Limb (tissue), 2 donors: ENCODE measurements around the gene CLECL1.
"Not testable (repeated sequence)": the region's sequence is repeated elsewhere in the genome, so short reads cannot be mapped to it uniquely, and the experiment has no call there.

ENCODE experiments used
- DNase-seq, 2 donors: peaks; one replicate each; pipeline ENCODE4 v3.0.0-alpha.2; 2016; ENCODE audit errors: extremely low spot score in 2 of 2

The CLECL1 gene

DNA sequence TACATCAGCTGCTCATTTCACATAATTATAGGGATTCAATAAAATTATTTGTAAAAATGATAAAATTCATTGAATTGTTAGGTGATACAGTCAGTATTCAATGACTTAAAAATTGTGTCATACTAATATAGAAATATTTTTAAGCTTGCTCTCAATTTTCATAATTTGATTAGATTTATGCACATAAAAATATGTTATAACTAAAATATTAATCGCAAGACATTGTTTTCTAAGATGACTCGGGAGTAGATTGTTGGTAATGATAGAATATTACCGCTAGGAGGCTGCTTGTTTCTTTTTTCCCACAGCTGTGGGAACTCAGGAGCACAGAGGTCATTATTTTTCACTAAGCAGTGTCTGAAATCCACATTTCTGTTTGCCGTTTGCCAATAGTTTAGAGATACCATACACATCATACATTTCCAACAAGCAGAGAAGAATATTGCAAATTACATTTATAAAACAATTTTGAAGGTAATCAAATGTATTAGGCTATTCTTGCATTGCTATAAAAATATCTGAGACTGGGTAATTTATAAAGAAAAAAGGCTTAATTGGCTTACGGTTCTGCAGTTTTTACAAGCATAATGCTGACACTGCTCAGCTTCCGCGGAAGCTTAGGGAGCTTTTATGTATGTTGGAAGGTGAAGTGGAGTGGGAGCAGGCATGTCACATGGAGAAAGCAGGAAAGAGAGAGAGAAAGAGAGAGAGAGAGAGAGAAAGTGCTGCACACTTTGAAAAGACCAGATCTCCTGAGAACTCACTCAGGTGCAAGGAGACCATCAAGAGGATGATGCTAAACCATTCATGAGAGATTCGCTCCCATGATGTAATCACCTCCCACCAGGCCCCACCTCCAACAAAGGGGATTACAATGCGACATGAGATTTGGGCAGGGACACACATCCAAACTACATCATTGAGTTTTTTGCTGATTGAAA lies 18.6 kb upstream of the CLECL1 start:
- peak in 1 of 2 donors; percentile 40 for DNase-seq

- peak; percentile 46 to 85 for DNase-seq
Observed at GRCh38 chr12:9750276-9751203, 17.6 kb upstream of the CLECL1 start.

- DNase-seq: no peak
Observed at GRCh38 chr12:9749640-9750039, 16.7 kb upstream of the CLECL1 start.

DNA sequence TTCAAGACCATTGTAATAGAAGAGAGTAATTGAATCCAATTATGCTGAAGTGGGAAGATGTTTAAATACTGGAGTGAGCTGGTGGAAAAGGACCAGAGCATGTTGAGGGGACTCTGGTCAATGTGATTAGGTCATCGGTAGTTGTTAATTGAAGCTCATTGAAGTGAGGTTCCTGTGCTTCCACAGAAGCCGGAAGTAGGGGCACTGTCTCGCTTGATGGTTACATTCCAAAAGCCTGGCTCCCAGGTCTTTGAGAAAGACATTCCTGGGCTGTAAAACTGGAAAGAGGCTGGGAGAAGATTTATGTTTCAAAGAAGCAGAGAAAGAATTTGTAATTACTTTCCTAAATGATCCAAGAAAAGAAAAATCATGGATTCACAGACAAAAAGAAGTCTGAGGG lies 12.3 kb upstream of the CLECL1 start:
- no peak for DNase-seq

DNA sequence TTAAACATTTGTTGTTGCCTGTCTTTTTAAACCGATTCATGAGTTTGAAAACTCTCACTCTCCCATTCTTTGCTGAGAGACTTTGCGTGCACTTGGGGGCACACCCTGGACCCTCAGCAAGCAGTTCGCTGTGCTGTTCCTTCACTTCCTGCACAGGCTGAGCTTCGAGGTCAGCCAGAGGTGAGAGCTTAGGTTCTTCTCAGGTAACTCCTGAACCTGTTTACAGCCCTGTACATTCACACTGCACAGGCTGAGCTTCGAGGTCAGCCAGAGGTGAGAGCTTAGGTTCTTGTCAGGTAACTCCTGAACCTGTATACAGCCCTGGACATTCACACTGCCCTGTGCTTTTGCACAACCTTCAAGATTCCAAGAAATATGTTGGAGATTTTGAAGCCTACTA lies 9.8 kb upstream of the CLECL1 start:
- no peak for DNase-seq

DNA sequence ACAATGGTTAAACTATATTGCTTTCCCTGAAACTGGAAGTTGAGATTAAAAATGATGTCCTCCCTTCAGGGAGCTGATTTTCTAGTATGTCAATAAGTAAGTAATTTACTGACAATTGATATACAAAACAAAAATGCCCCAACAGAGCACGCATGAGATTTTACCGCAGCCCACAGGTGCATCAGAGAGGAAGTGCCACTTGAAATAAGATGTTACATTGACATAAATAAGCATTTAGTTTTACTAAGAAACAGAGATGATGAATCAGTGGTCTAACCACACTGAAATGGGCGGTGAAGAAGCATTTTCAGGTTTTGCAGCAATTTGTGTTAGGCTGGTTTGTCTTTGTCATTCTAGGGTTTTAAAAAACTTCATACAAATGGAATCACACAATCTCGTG lies 8.8 kb upstream of the CLECL1 start:
- DNase-seq: no peak

GRCh38 chr12:9740106-9740750 lies 7.3 kb upstream of the CLECL1 start:
- no peak for DNase-seq

DNA sequence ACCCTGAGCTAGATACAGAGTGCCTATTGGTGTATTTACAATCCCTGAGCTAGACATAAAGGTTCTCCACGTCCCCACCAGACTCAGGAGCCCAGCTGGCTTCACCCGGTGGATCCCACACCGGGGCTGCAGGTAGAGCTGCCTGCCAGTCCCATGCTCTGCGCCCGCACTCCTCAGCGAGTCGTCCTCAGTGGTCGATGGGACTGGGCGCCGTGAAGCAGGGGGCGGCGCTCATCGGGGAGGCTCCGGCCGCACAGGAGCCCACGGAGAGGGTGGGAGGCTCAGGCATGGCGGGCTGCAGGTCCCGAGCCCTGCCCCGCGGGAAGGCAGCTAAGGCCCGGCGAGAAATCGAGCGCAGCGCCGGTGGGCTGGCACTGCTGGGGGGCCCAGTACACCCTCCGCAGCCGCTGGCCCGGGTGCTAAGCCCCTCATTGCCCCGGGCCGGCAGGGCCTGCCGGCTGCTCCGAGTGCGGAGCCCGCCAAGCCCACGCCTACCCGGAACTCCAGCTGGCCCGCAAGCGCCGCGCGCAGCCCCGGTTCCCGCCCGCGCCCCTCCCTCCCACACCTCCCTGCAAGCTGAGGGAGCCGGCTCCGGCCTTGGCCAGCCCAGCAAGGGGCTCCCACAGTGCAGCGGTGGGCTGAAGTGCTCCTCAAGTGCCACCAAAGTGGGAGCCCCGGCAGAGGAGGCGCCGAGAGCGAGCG lies 6.7 kb upstream of the CLECL1 start:
- DNase-seq: peak in 1 of 2 donors; percentile 41

DNA sequence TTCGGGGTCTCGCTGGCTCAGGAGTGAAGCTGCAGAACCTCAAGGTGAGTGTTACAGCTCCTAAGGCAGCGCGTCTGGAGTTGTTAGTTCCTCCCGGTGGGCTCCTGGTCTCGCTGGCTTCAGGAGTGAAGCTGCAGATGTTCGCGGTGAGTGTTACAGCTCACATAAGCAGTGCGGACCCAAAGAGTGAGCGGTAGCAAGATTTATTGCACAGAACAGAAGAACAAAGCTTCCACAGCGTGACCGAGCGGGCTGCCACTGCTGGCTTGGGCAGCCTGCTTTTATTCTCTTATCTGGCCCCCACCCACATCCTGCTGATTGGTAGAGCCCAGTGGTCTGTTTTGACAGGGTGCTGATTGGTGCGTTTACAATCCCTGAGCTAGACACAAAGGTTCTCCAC lies 6.0 kb upstream of the CLECL1 start:
- DNase-seq: not testable (repeated sequence)

- no peak for DNase-seq
Observed at GRCh38 chr12:9736936-9737705, 4.2 kb upstream of the CLECL1 start.

- DNase-seq: no peak
Observed at GRCh38 chr12:9735601-9736000, 2.7 kb upstream of the CLECL1 start.

DNA sequence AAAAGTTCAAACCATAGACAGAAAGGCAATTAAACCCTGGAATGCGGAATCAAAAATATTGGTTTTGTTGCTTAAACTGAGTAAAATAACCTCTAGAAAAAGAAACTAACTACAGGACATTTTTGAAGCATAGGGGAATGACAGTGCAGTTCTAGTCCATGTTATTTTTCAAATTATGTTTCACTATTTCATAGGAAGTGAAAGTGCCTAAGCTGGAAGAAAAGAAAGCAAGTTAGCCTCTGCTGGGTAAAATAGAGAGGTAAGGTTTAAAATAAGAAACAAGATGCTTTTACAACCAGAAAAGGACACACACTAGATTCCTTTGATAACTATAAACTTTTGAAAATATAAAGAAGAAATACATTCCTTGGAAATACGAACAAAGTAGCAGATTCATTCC lies 1.1 kb downstream of the CLECL1 start:
- no peak for DNase-seq

- no peak for DNase-seq
Observed at GRCh38 chr12:9731393-9731792, 1.5 kb downstream of the CLECL1 start.

- no peak for DNase-seq
Observed at GRCh38 chr12:9730591-9730990, 2.3 kb downstream of the CLECL1 start.

GRCh38 chr12:9730011-9730410 lies 2.9 kb downstream of the CLECL1 start:
- no peak for DNase-seq

DNA sequence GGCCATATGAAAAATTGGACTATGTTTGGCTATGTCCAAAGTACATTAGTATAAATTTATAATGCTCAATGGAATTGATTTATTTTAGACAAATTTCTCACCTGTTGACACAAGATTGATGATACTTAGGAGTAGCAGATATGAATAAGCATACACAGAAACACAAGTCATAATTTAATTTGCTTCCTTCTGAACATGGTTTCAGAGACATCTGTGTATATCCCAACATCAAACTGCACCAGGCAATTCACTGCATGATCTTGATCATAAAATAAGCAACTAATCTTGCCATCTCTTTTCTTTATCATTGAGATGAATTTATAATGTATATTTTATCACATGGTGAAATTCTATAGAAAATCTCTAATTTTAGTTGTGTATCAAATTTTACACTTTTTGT lies 3.8 kb downstream of the CLECL1 start:
- no peak for DNase-seq

- DNase-seq: no peak
Observed at GRCh38 chr12:9727813-9728212, 5.1 kb downstream of the CLECL1 start.

GRCh38 chr12:9725213-9725870 lies 7.6 kb downstream of the CLECL1 start:
- DNase-seq: no peak

GRCh38 chr12:9724023-9724422 lies 8.9 kb downstream of the CLECL1 start:
- no peak for DNase-seq
